LHCN-M2 (cell line): ENCODE results near the gene LIMCH1. TPM values are rescaled to one million over a fixed set of nuclear protein-coding genes. Genes with fewer than 3 reads are reported as not detected.
"Not testable (repeated sequence)": the region's sequence is repeated elsewhere in the genome, so short reads cannot be mapped to it uniquely, and the experiment has no call there.

Experiments used
- DNase-seq: peaks from one replicate; pipeline ENCODE4 v3.0.0-alpha.2; 2012; ENCODE audit warnings: low read depth
- polyA plus RNA-seq: library from polyadenylated mRNA; unstranded; fragments of >200 nt; gene quantifications from one replicate; pipeline ENCODE4 v1.2.1, GENCODE V29; 2012; ENCODE audit warnings: missing spikeins
- total RNA-seq: library from RNA; depleted of rRNA; stranded (reverse); fragments of >200 nt; gene quantifications from 2 replicates; pipeline ENCODE4 v1.2.3, GENCODE V29; 2014; rRNA removed

LIMCH1 gene, protein sequence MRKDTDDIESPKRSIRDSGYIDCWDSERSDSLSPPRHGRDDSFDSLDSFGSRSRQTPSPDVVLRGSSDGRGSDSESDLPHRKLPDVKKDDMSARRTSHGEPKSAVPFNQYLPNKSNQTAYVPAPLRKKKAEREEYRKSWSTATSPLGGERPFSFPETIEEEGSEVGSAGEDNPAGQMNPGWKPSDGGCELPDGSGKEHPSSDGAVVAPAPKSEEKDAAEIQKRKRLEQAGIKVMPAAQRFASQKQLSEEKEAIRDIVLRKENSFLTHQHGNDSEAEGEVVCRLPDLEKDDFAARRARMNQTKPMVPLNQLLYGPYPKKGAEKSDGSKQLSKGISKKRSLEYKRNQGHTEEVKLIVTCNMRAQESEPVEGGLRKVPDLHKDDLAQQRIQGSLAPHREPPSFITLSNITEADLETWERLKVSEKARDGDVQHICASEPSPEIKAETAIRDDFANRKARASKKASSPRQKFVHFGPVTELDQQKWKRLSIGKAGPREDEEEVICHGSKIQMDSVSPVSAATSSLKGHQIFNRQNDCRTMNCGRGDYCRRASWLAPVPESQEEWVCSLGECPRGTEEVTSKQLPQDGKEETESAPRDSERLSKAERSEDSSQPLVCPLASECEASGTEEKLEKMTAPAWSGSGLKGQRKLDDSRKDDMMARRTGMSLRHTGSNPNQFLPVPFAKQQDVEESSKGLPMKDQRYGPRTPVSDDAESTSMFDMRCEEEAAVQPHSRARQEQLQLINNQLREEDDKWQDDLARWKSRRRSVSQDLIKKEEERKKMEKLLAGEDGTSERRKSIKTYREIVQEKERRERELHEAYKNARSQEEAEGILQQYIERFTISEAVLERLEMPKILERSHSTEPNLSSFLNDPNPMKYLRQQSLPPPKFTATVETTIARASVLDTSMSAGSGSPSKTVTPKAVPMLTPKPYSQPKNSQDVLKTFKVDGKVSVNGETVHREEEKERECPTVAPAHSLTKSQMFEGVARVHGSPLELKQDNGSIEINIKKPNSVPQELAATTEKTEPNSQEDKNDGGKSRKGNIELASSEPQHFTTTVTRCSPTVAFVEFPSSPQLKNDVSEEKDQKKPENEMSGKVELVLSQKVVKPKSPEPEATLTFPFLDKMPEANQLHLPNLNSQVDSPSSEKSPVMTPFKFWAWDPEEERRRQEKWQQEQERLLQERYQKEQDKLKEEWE (N-terminal part only)
- 5.1 and 6.9 TPM in 2 replicates for total RNA-seq
- polyA plus RNA-seq = 11.0 TPM

DNA sequence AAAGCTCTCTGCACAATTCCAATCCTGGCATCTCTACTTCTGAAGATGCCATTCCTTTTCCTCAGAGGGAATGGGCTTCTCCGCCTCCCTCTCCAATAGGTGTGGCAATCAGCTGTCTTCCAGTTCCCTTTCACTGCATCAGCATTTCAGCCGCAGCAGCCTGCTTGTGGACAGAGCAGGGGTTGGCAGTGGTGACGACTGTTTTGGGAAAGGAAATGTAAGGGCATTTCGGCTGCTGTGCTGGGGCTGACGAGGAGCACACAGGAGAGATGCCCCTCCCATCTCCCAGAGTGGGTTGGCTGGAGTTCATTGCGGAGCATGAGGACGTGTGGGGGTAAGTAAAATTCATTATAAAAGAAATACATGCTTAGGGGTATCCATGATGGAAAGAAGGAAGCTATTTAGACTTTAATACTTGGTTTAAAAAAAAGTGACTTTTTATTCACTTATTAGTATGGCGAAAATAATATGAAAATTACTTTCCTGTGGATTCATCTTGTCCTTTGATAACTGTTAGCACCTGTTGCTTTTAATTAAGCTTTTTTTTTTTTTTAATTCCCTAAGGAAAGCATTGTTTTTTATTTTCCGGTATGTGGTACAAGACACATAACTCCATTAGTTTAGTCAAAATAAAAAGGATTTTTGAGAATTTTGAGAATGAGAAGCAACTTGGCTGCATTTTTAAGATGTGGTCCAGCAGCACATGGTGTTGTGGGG is at the start of gene LIMCH1:
Gene LIMCH1, plus strand, starts transcription at position 141 of the 717 bp plus-strand sequence. CDS start 67,839 bp downstream, outside the sequence.
- peak; percentile 72 for DNase-seq

DNA sequence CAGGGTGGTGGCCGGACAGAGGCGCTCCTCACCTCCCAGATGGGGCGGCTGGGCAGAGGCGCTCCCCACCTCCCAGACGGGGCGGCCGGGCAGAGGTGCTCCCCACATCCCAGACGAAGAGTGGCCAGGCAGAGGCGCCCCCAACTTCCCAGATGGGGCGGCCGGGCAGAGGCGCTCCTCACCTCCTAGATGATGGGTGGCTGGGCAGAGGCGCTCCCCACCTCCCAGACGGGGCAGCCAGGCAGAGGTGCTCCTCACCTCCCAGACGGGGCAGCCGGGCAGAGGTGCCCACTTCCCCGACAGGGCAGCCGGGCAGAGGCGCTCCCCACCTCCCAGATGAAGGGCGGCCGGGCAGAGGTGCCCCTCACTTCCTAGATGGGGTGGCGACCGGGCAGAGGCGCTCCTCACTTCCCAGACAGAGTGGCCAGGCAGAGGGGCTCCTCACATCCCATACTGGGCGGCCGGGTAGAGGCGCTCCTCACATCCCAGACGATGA is 46.8 kb upstream of the LIMCH1 start:
- not testable (repeated sequence) for DNase-seq

DNA sequence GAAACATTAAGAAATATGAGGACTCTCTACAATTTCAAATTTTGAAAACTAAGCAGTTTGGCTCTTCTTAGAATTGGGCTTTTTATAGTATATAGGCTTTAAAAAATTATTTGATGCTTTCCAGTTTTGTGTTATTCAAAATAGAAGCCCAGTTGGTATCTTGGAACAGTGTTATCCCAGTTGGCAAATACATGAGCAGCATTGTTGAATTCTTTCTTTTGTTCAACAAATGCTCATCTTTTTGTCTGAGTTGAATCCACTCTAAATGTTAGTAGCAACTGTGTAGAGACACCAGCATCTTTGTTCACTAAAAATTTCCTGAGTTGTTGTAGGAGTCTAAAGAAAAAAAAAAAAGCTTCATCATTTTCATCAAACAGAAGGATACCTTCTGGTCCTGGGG is 41.0 kb upstream of the LIMCH1 start:
- DNase-seq = no peak

DNA sequence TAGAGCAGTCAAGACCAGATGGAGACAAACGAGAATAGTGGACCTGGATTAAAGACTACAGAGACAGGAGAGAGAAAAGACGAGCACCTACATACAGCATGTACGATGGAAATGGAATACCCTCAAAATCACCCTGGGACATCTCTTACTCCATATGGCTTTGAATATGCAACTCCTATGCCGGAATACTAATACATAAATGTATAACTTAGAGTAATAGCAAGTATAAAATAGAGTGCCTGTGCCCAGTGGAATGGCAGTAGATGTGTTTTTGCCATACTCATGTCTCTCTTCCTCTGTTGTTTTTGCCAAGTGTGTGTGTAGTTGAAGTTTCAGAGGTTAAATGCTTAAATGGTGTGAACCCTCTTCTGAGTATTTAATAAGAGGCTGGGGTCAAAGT is 39.8 kb upstream of the LIMCH1 start:
- no peak for DNase-seq

DNA sequence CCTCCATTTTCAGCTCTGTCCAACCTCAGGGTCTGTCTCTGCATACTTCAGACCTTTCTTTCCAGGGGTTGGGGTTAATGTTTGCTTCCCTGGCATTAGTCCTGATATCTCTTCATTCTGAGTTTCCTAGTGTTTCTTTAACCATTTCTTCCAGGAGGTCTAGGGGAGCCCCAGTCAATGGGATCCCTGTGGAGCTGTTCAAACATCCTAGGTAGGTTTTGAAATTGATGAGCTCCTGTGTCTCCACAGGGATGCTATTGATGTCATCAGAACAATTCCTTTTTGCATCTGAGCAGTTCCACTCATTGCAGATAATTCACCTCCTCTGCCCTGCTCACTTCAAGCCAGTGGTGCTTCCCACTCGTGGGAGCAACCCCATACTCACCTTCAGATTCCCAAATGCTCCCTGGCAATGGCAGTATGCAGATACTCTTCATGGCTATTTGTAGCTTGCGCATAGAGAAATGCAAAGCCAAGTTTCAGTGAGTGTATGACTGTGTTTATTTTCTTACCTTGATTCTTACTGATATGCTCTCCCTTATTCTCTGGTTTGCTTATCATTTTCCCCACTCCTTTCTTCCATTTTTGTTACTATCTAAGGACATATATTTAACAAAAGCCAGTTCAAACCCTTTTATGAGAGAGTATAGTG is 33.7 kb upstream of the LIMCH1 start:
- no peak for DNase-seq

DNA sequence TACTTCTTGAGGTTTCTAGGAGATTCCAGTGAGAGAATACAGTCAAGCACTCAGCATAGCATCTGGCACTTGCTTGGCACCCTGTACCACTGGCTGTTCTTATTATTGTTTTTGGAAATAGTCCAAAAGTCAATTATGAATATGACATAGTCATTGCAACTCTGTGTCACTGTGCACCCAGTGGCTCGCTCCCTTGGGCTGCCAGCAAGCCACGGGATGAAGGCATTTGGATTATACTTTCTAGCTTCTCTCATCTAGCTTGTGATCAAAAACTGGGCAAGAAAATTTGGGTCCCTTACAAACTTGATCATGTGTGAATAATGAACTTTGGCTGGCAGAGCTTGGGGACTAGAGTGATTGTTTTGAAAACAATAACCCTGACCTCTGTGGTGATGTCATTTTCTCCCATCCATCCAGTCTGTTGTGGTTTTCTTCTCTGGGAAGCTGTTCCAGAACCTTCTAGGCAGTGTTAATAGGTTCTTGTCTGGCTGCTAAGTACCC is 32.7 kb upstream of the LIMCH1 start:
- peak; percentile 43 for DNase-seq

DNA sequence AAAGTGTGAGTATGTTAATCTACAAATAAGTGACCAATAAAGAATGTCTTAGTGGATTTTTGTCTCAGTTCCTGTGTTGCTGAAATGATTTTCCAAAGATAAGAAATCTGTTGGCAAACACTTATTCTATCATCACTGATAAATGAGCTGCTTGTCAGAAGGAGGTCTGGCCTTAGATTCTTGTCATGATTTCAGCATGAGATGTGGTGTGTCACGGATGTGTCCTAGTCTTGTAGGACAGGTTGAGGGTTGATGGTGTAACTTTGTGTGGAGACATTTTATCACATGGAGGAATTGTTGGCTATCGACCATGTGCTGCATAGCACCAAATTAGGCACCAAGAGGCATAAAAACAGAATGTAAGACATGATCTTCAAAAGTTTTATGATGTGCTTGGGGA is 31.8 kb upstream of the LIMCH1 start:
- DNase-seq = no peak

DNA sequence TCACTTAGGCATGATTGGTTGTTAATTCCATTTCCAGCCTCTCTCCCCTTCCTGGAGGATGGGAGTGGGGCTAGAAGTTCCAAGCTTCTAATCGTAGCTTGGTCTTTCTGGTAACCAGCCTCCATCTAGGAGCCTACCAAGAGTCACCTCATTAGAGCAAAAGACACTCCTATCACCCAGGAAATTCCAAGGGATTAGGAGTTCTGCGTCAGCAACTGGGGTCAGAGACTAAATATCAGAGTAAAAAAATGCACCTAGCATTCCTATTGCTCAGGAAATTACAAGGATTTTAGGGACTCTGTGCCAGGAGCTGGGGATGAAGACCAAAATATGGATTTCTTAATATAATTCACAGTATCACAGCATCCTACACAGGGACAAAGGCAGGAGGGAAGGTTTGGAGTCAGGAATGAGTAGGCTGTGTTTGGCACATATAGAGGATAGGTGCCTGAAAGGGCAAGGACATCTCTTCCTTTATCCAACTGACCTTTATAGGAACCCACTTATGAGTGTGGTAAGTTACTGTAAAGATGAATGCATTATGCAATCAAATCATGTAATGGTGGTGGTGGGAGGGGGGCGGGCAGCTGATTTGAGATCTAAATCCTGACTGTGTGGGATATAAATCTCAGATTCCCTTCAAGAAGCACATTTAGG is 30.5 kb upstream of the LIMCH1 start:
- DNase-seq = peak; percentile 27

DNA sequence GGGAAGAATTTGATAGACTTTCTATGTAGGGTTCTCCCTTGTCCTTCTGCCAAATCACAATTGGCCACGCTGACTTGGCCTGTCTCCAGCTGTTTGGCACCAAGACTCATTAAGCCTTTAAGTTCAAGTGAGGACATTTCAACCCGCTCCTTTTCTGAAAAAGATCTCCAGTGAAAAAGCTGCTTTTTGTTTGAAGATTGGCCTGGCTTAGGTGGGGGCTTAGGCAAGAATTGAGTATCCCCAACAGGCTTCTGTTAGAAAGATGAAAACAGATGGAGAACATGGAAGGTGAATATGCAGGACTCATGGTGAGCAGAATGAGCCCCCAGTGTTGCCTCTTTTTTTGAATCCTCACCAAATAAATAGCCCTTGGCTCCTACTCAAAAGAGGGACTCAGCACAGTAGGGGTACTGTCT is 28.5 kb upstream of the LIMCH1 start:
- DNase-seq = no peak

DNA sequence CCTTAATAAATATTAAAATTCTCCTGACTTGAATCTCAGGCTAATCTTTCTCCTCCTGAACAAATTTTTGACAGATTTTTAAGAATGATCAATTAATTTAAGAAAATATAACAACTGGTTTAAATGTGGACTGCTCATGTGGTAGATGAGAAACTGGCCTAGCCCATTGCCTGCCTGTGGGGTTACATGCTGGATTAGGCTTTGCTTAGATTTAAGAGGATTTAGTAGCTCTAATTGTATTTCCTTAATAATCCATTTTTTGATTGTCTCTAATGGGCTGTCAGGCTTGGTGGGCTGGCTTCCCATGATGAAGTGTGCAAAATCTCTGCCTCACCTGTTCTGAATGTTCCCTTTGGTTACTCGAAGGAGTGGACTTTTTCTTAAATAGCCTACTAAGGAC is 27.8 kb upstream of the LIMCH1 start:
- no peak for DNase-seq

DNA sequence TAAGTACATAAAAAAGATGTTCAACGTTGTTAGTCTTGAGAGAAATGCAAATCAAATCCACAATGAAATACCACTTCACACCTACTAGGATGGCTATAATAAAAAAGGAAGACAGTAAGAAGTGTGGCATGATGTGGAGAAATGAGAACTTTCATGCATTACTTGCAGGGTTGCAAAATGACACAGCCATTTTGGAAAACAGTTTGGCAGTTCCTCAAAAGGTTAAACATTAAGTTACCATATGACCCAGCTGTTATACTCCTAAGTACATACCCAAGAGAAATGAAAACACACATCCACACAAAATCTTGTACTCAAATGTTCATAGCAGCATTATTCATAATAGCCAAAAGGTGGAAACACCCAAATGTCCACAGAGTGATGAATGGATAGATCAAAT is 25.8 kb upstream of the LIMCH1 start:
- DNase-seq = no peak

DNA sequence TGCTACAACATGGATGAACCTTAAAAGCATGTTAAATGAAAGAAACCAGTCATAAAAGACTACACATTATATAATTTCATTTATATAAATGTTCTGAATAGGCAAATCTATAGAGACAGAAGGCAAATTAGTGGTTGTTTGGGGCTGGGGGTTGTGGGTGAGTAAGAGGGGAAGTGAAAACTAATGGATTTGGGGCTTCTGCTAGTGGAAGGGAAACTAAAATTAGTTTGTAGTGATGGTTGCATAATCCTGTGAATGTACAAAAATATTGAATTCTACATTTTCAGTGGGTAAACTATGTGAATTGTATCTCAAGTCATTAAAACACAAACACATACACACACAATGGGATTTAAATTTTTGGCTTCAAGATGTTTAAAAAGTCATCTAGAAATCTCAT is 25.4 kb upstream of the LIMCH1 start:
- no peak for DNase-seq

DNA sequence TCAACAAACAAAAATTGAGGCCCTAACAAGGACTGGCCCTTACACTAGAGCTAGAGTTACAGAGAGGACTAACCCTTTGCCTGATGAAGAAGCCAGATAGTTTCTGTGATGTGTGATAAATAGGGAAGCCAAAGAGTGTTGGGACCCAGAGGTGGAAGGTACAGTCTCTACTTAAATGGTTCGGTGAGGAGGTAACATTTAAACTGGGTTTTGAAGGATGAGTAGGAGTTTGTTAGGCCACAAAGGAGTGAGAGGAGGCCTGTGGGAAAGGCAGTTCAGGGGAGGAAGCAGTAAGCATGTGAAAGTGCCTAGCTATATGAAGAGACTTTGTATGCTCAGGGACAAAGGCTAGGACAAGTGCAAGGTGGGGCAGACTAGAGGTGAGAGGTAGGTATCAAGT is 23.8 kb upstream of the LIMCH1 start:
- DNase-seq = no peak

DNA sequence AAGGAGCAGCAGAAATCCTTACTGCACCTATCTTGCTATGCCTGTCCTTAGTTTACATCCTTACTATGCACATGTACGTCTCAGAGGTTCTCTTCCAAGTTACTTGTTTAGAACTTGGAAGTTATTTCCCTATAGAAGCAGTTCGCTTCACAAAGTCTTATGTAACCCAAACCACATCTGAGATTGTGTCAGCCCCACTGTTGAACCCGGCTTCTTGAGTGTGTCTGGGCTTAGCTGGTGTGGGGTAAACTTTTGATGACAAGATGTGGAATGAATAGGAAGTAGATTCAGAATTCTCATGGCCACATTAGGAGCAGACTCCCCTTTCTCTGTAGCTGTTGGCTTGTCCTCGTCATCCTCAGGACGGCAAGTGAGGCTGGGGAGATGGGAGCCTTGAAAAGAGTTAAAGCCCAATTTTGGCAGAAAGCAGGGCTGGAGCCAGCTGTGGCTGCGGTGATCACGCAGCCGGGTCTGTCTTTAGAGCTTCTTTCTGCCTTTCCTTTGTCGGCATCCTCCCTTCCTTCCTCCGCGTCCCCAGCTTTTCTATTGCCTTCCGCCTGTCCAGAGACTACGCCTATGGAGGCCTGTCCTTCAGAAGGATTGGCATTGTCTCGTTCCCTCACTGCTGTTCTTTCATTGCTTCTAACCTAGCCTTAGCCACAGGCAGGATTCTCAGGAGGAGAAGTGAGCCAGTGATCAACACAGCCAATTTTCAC is 23.0 kb upstream of the LIMCH1 start:
- no peak for DNase-seq

DNA sequence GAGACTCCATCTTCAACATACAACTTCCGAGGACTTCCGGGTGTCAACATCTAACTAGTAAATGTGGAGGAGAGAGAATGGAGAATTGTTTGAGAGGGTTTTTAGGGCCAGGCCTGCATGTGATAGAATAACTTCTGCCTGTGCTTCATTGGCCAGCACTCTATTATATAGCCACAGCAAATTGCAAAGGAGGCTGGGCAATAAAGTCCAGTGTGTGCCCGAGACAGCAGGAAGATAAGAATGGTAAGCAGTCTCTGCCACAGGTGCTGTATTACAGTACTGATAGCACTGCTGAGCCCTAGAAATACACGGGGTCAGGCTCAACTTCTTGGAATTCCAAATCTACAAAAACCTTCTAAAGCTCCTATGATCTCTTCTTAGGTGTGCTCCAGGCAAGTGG is 20.8 kb upstream of the LIMCH1 start:
- DNase-seq = no peak

DNA sequence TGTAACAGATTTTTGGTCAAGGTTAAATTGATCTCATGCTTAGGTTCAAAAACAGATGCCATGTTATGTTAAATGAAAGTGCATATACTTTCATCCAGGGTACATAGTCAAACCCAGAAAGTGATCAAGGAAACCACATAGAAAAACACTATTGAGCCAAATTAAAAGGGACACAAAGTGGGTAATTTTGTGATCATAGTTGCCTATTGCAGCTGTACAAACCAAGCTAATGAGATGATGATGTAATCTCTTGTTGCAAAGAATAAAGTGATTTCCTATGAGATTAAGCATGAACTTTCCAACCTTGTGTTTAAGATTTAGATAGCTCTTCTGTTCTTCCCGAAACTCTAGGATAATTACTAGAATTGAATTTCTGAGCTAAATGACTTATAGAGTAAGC is 20.2 kb upstream of the LIMCH1 start:
- DNase-seq = no peak

DNA sequence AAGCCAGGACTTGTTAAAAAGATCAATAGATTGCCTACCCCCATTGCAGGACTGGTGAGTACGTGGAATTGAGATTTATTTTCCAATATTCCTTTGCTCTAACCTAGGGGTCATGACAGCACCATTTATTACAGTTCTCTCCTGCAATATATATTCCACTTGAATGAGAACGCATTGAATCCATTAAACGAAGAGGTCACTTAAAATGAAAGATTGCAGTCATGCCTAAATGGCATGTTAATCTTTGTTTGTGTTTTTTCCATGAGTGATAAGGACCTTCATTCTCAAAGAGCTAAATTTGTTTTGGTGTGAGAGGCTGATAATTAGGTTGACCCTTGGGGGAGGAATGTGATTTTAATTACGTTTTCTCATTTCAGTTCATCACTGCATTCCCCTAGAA is 13.5 kb upstream of the LIMCH1 start:
- DNase-seq = no peak

DNA sequence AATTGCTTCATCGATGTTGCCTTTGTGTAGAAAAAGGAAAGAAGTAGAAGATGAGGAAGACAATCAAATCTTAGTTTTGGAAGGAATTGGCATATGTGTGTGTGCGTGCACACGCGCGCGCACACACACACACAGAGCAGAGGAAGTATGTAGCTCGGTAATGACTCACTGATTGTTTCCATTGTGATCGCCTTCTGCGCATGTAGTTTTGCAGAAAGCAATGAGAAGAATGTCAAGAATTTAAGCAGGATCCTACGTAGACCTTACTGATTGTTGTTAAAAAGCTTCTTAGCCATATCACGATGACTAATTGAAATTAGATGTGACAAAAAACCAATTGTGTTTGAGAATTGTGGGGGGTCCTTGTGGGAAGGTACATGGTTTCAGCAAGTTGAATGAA is 12.8 kb upstream of the LIMCH1 start:
- peak; percentile 70 for DNase-seq

DNA sequence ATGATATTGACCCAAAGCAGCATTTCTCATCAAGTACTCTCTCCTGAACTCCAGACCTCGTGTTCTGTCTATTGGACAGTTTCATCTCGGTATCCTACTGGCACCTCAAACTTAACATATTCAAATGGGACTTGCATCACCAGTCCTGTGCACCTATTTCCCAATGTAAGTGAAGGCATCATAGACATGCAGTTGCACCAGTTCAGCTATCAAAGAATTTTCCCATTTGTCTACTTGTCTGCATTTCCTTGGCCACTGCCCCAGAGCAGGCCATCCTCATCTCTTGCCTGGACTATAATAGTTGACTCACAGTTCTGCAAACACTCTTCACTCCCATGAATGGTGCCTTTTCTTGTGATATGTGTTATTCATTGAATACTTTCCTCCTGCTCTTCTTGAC is 11.3 kb upstream of the LIMCH1 start:
- DNase-seq = no peak
